SK-N-SH treated with all-trans-retinoic acid at 6 μM for 48 hours (cell line): ENCODE measurements around the gene METAP1D.

Source experiments
- ARNTL ChIP-seq: fragments of 450-650 bp; formaldehyde crosslinking; IDR thresholded peaks from 2 replicates; pipeline ENCODE4 v1.5.0; 2020; ENCODE audit warnings: low read depth, mild to moderate bottlenecking, moderate library complexity, borderline replicate concordance
- CSDC2 ChIP-seq: fragments of 250-450 bp; sonication (Bioruptor Pico); IDR thresholded peaks from 2 replicates; pipeline ENCODE4 v1.5.0; 2020; ENCODE audit warnings: mild to moderate bottlenecking, moderate library complexity
- ESRRG ChIP-seq: fragments of 250-450 bp; sonication (Bioruptor Pico); IDR thresholded peaks from 2 replicates; pipeline ENCODE4 v1.6.1; 2021; ENCODE audit warnings: mild to moderate bottlenecking
- GLIS3 ChIP-seq: fragments of 250-450 bp; sonication (Bioruptor Pico); IDR thresholded peaks from 2 replicates; pipeline ENCODE4 v1.5.0; 2020; ENCODE audit warnings: mild to moderate bottlenecking, moderate library complexity
- OSR1 ChIP-seq: fragments of 250-450 bp; sonication (Bioruptor Pico); IDR thresholded peaks from 2 replicates; pipeline ENCODE4 v1.8.0; 2022; ENCODE audit warnings: moderate library complexity, mild to moderate bottlenecking, inconsistent platforms
- RARB ChIP-seq: fragments of 250-450 bp; sonication (Bioruptor Pico); IDR thresholded peaks from 2 replicates; pipeline ENCODE4 v1.8.0; 2021; ENCODE audit warnings: mild to moderate bottlenecking, moderate library complexity
- TCF4 ChIP-seq: fragments of 250-450 bp; sonication (Bioruptor Pico); IDR thresholded peaks from 2 replicates; pipeline ENCODE4 v1.8.0; 2021; ENCODE audit warnings: mild to moderate bottlenecking, moderate library complexity, borderline replicate concordance
- TOX ChIP-seq: fragments of 250-450 bp; sonication (Bioruptor Pico); IDR thresholded peaks from 2 replicates; pipeline ENCODE4 v1.8.0; 2021; ENCODE audit warnings: mild to moderate bottlenecking, moderate library complexity, borderline replicate concordance
- ZFP3 ChIP-seq: fragments of 250-450 bp; sonication (Bioruptor Pico); IDR thresholded peaks from 2 replicates; pipeline ENCODE4 v1.5.0; 2020; ENCODE audit warnings: mild to moderate bottlenecking, moderate library complexity
- ZFP30 ChIP-seq: fragments of 450-650 bp; formaldehyde crosslinking; IDR thresholded peaks from 2 replicates; pipeline ENCODE4 v1.5.0; 2022; ENCODE audit warnings: mild to moderate bottlenecking, moderate library complexity
- ZNF70 ChIP-seq: fragments of 450-650 bp; formaldehyde crosslinking; IDR thresholded peaks from 2 replicates; pipeline ENCODE4 v1.5.0; 2020; ENCODE audit warnings: mild to moderate bottlenecking, moderate library complexity

GRCh38 chr2:172100080-172100934 lies 100.6 kb downstream of the METAP1D start:
- no peak for TF ChIP-seq ZFP30 (CRISPR knock-in tag)
- no peak for TF ChIP-seq TOX (CRISPR knock-in tag)
- TF ChIP-seq GLIS3 = no peak
- TF ChIP-seq ESRRG (CRISPR knock-in tag) = no peak
- TF ChIP-seq OSR1 = no peak
- TF ChIP-seq ZFP3 = no peak
- TF ChIP-seq RARB (CRISPR knock-in tag) = no peak
- TF ChIP-seq TCF4 (CRISPR knock-in tag) = no peak
- TF ChIP-seq CSDC2 (CRISPR knock-in tag) = no peak
- TF ChIP-seq ZNF70 (CRISPR knock-in tag) = no peak
- no peak for TF ChIP-seq ARNTL
